H1 (cell line): ENCODE measurements around the gene TRAF6. TPM values are rescaled to one million over a fixed set of nuclear protein-coding genes. Genes with fewer than 3 reads are reported as not detected.

Source experiments
- CTCF ChIA-PET: fragments of 300-600 bp; sonication (Branson Sonifier 250); formaldehyde crosslinking; loops from one replicate; lab custom pipeline; 2021; ENCODE audit not compliant: partially characterized antibody; lab: Charles Lee
- POLR2A ChIA-PET: fragments of 300-600 bp; sonication (Branson Sonifier 250); formaldehyde crosslinking; loops from one replicate; lab custom pipeline; 2021; ENCODE audit warnings: inconsistent platforms; ENCODE audit not compliant: partially characterized antibody; lab: Charles Lee
- DNase-seq, 2 experiments: peaks; one replicate each; pipeline versions ENCODE4 v3.0.0 to v3.0.0-alpha.2; 2010 to 2022; ENCODE audit warnings: low spot score in 2 of 2, low read depth in 1 of 2, mixed read lengths in 1 of 2
- FAIRE-seq: peaks from 2 replicates; lab custom pipeline; 2011; peaks lifted over from hg19 to GRCh38; lab: Jason Lieb, UNC
- H2AFZ ChIP-seq: 2 replicates; pipeline ENCODE4 v1.8.1; 2012; ENCODE audit warnings: low read length, inconsistent platforms
- H2AK5ac ChIP-seq: 2 replicates; pipeline ENCODE4 v1.6.1; 2013; ENCODE audit warnings: low read depth, low read length
- H2BK120ac ChIP-seq: replicated peaks from 2 replicates; pipeline ENCODE3; 2013; ENCODE audit warnings: low read depth, low read length, inconsistent platforms
- H2BK12ac ChIP-seq: 2 replicates; pipeline ENCODE4 v1.6.1; 2013; ENCODE audit warnings: low read depth, low read length
- H2BK15ac ChIP-seq: 2 replicates; pipeline ENCODE4 v1.6.1; 2013; ENCODE audit warnings: low read length
- H2BK20ac ChIP-seq: 2 replicates; pipeline ENCODE4 v1.6.1; 2013; ENCODE audit warnings: low read length
- H2BK5ac ChIP-seq: 2 replicates; pipeline ENCODE4 v1.6.1; 2013; ENCODE audit warnings: low read depth, low read length
- H3K14ac ChIP-seq: 2 replicates; pipeline ENCODE4 v1.6.1; 2013; ENCODE audit warnings: inconsistent platforms; ENCODE audit not compliant: insufficient read length
- H3K18ac ChIP-seq: 2 replicates; pipeline ENCODE4 v1.6.1; 2013; ENCODE audit warnings: low read length; ENCODE audit errors: extremely low read depth
- H3K23ac ChIP-seq: 2 replicates; pipeline ENCODE4 v1.6.1; 2013; ENCODE audit warnings: inconsistent platforms; ENCODE audit not compliant: insufficient read length
- H3K23me2 ChIP-seq: 2 replicates; pipeline ENCODE4 v1.6.1; 2013; ENCODE audit warnings: low read depth, low read length
- H3K27ac ChIP-seq: 2 replicates; pipeline ENCODE4 v1.6.1; 2011; ENCODE audit warnings: low read depth, low read length, inconsistent platforms
- H3K27me3 ChIP-seq, 4 experiments: replicated peaks in 1 of 4; 1 replicate in 1 of 4; 2 replicates in 3 of 4; pipeline versions ENCODE4 v1.6.1 to v1.8.1; 2011 to 2013; ENCODE audit warnings: low read length in 3 of 4, mild to moderate bottlenecking in 3 of 4, inconsistent platforms in 2 of 4, mixed read lengths in 2 of 4, moderate library complexity in 1 of 4; ENCODE audit not compliant: control insufficient read depth in 3 of 4, insufficient read depth in 3 of 4; ENCODE audit errors: extremely low read depth in 1 of 4
- H3K36me3 ChIP-seq, 4 experiments: 2 replicates each; pipeline versions ENCODE4 v1.6.1 to v1.8.1; 2011 to 2013; ENCODE audit warnings: mild to moderate bottlenecking in 4 of 4, low read length in 3 of 4, moderate library complexity in 2 of 4, control low read depth in 1 of 4, inconsistent platforms in 1 of 4; ENCODE audit not compliant: insufficient read depth in 4 of 4, control insufficient read depth in 2 of 4
- H3K4ac ChIP-seq: replicated peaks from 2 replicates; pipeline ENCODE3; 2013; ENCODE audit warnings: low read length, low read depth, mixed read lengths, inconsistent platforms; ENCODE audit not compliant: insufficient read length
- H3K4me1 ChIP-seq, 4 experiments: replicated peaks in 1 of 4; 1 replicate in 1 of 4; 2 replicates in 3 of 4; pipeline versions ENCODE4 v1.6.1 to v1.8.1; 2011 to 2013; ENCODE audit warnings: low read length in 3 of 4, inconsistent platforms in 2 of 4, mixed read lengths in 1 of 4; ENCODE audit not compliant: insufficient read depth in 4 of 4, control insufficient read depth in 3 of 4
- H3K4me2 ChIP-seq, 2 experiments: 2 replicates each; pipeline versions ENCODE4 v1.6.1 to v1.8.1; 2011 to 2013; ENCODE audit warnings: low read depth in 2 of 2, low read length in 2 of 2, control low read depth in 1 of 2, inconsistent platforms in 1 of 2, mild to moderate bottlenecking in 1 of 2; ENCODE audit not compliant: insufficient read depth in 1 of 2
- H3K4me3 ChIP-seq, 4 experiments: fragments of 200-600, 300-600 bp in 1 of 4; sonication (generic), shearing (Covaris generic), sonication (Bioruptor Twin) in 1 of 4; 2 replicates each; pipeline versions ENCODE4 v1.5.1 to v1.8.1; 2011 to 2016; ENCODE audit warnings: low read length in 4 of 4, low read depth in 3 of 4, control low read depth in 2 of 4, inconsistent platforms in 2 of 4, mild to moderate bottlenecking in 2 of 4, mixed read lengths in 1 of 4, moderate library complexity in 1 of 4; ENCODE audit not compliant: insufficient read depth in 2 of 4; ENCODE audit errors: extremely low read depth in 1 of 4
- H3K56ac ChIP-seq: replicated peaks from 2 replicates; pipeline ENCODE3; 2013; ENCODE audit warnings: low read depth, mild to moderate bottlenecking, mixed read lengths, low read length, inconsistent platforms; ENCODE audit not compliant: insufficient read length
- H3K79me1 ChIP-seq: 2 replicates; pipeline ENCODE4 v1.6.1; 2013; ENCODE audit warnings: low read depth, low read length, control low read depth
- H3K79me2 ChIP-seq, 2 experiments: 2 replicates each; pipeline versions ENCODE4 v1.6.1 to v1.8.1; 2012 to 2013; ENCODE audit warnings: low read length in 2 of 2, mild to moderate bottlenecking in 2 of 2, inconsistent platforms in 1 of 2; ENCODE audit not compliant: insufficient read depth in 2 of 2, control insufficient read depth in 1 of 2
- H3K9ac ChIP-seq, 4 experiments: replicated peaks in 1 of 4; 1 replicate in 1 of 4; 2 replicates in 3 of 4; pipeline versions ENCODE4 v1.6.1 to v1.8.1; 2011 to 2013; ENCODE audit warnings: low read depth in 3 of 4, low read length in 3 of 4, control low read depth in 2 of 4, mild to moderate bottlenecking in 2 of 4, moderate library complexity in 2 of 4, inconsistent platforms in 1 of 4; ENCODE audit errors: extremely low read depth in 1 of 4
- H3K9me3 ChIP-seq, 2 experiments: 2 replicates each; pipeline versions ENCODE4 v1.6.1 to v1.8.1; 2012 to 2013; ENCODE audit warnings: mild to moderate bottlenecking in 2 of 2, moderate library complexity in 2 of 2, control low read depth in 1 of 2, inconsistent platforms in 1 of 2, low read depth in 1 of 2, low read length in 1 of 2, mixed read lengths in 1 of 2; ENCODE audit not compliant: insufficient read depth in 2 of 2
- H4K20me1 ChIP-seq, 2 experiments: replicated peaks in 1 of 2; 2 replicates each; pipeline versions ENCODE3 to v1.8.1; 2011 to 2013; ENCODE audit warnings: inconsistent platforms in 2 of 2, low read length in 2 of 2, mild to moderate bottlenecking in 1 of 2; ENCODE audit not compliant: insufficient read depth in 2 of 2, control insufficient read depth in 1 of 2
- H4K5ac ChIP-seq: 2 replicates; pipeline ENCODE4 v1.6.1; 2013; ENCODE audit warnings: low read length, low read depth, mixed read lengths, inconsistent platforms; ENCODE audit not compliant: insufficient read length
- H4K8ac ChIP-seq: 2 replicates; pipeline ENCODE4 v1.8.0; 2013; ENCODE audit warnings: mild to moderate bottlenecking, moderate library complexity, low read length, inconsistent platforms; ENCODE audit not compliant: insufficient read depth; ENCODE audit errors: extremely low read depth
- H4K91ac ChIP-seq: replicated peaks from 2 replicates; pipeline ENCODE3; 2013; ENCODE audit warnings: low read length, mixed read lengths, inconsistent platforms; ENCODE audit not compliant: insufficient read length
- ASH2L ChIP-seq: fragments of 200-600, 300-600 bp; sonication (generic); IDR thresholded peaks from one replicate; pipeline ENCODE4 v1.7.1; 2017; ENCODE audit warnings: low read length
- CTBP2 ChIP-seq: IDR thresholded peaks from 2 replicates; pipeline ENCODE4 v1.7.0; 2011; ENCODE audit warnings: borderline replicate concordance, mild to moderate bottlenecking, moderate library complexity, mixed read lengths, low read length; ENCODE audit not compliant: insufficient read depth, insufficient read length
- CTCF ChIP-seq, 3 experiments: IDR thresholded peaks; 1 replicate in 2 of 3; 2 replicates in 1 of 3; pipeline versions ENCODE4 v1.5.1 to v1.6.1; 2011; ENCODE audit warnings: low read length in 3 of 3, mild to moderate bottlenecking in 3 of 3, inconsistent platforms in 2 of 3, low read depth in 1 of 3, moderate library complexity in 1 of 3; ENCODE audit not compliant: insufficient read depth in 1 of 3; ENCODE audit errors: control extremely low read depth in 1 of 3
- GABPA ChIP-seq: IDR thresholded peaks from 2 replicates; pipeline ENCODE4 v1.6.1; 2011; ENCODE audit warnings: mild to moderate bottlenecking, low read length, moderate library complexity, borderline replicate concordance; ENCODE audit not compliant: insufficient read depth
- RBBP5 ChIP-seq: IDR thresholded peaks from 2 replicates; pipeline ENCODE4 v1.7.1; 2012; ENCODE audit warnings: low read depth, mild to moderate bottlenecking, inconsistent platforms, low read length, moderate library complexity, borderline replicate concordance
- YY1 ChIP-seq: IDR thresholded peaks from 2 replicates; pipeline ENCODE4 v1.6.1; 2011; ENCODE audit warnings: low read depth, mild to moderate bottlenecking, low read length
- ZNF274 ChIP-seq: IDR thresholded peaks from 2 replicates; pipeline ENCODE4 v1.7.0; 2012; ENCODE audit warnings: low read length, borderline replicate concordance; ENCODE audit errors: extremely low read depth
- WGBS, 2 experiments: shearing (Covaris generic) in 1 of 2; methylation state at CpG; one replicate each; pipeline versions ENCODE4 v1.1.6 to v1.1.7; 2013 to 2015; ENCODE audit warnings: low lambda C conversion rate in 2 of 2, mixed read lengths in 2 of 2, inconsistent platforms in 1 of 2, low coverage in 1 of 2, missing lambda C conversion rate in 1 of 2; ENCODE audit not compliant: insufficient replicate concordance in 2 of 2, insufficient coverage in 1 of 2, insufficient read length in 1 of 2; ENCODE audit errors: extremely low coverage in 1 of 2, missing lambda C conversion rate in 1 of 2; 5-methylcytosine and 5-hydroxymethylcytosine counted together
- polyA plus RNA-seq, 7 experiments: library from polyadenylated mRNA; depleted of rRNA in 3 of 7; stranded (reverse) in 5 of 7; unstranded in 2 of 7; fragments of >200 nt in 5 of 7; fragments of 200-250 nt in 2 of 7; gene quantifications; 1 replicate in 5 of 7; 2 replicates in 1 of 7; 4 replicates in 1 of 7; pipeline versions ENCODE4 v1.2.1 to v1.2.3, GENCODE V29; 2011 to 2013; ENCODE audit warnings: missing spikeins in 2 of 7, mixed read lengths in 2 of 7
- total RNA-seq: library from RNA; stranded (reverse); fragmentation: NEBNext Ultra II Directional; extraction: Animal tissue kit (Norgen Biotek cat#: 25700); gene quantifications from 2 replicates; pipeline ENCODE4 v1.2.1, GENCODE V29; 2021
- TF ChIP-seq, protein P1 (sequence below): IDR thresholded peaks from 2 replicates; pipeline ENCODE4 v1.6.1; 2011; ENCODE audit warnings: low read length, improper control_type of control experiment

The TRAF6 gene
- total and polyA plus RNA-seq, 2 of the 8 experiments (the other 6 are each of a cell fraction or from before 2014, with no cell fraction given), result 4.6 to 8.8 TPM

DNA sequence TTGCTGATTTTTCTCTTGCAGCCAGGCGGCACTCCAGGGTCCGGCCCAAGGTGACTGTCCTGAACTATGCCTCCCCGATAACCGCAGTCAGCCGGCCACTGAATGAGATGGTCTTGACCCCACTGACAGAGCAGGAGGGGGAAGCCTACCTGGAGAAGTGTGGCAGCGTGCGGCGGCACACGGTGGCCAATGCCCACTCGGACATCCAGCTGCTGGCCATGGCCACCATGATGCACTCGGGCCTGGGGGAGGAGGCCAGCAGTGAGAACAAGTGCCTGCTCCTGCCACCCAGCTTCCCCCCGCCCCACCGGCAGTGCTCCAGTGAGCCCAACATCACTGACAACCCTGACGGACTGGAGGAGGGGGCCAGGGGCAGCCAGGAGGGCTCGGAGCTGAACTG is 47.8 kb downstream of the TRAF6 start:
- FAIRE-seq, result no peak
- WGBS, 2 experiments, result 83% methylated on average over 14 of the region's 15 CpGs; no CpG with 5 or more reads in 1 of the 2 experiments
- no peaks in the 10 kb centered on the region for H3K27me3 ChIP-seq

More for the DNA sequence above, 47.8 kb downstream of the TRAF6 start:
- Histone ChIP-seq H4K20me1 (no peaks in the 10 kb centered on the region), H3K4me1 (peaks cover 0 to 11% (median 2%) of the 10 kb centered on the region in 4 experiments; a peak in 5 of 7 replicates), H3K9me3 (no peaks in the 10 kb centered on the region), H2BK15ac (no peak overlapping the region), H4K91ac (no peak overlapping the region), H2BK12ac (no peak overlapping the region), H3K4me2 (no peak overlapping the region), H3K4me3 (no peak overlapping the region), H3K36me3 (0 out of 8 replicates have a peak, but pooled peaks cover 0 to 2% (median 0%) of the 10 kb centered on the region in 4 experiments), H4K8ac (no peak overlapping the region; the same call in 1 of the 2 replicates), H2BK5ac (no peak overlapping the region), H3K79me2 (no peaks in the 10 kb centered on the region), H3K4ac (no peak overlapping the region), H3K27ac (no peak overlapping the region), H3K14ac (no peak overlapping the region), H3K79me1 (no peaks in the 10 kb centered on the region), H3K9ac (no peak overlapping the region), H3K18ac (no peak overlapping the region), H2AFZ (no peak overlapping the region), H2AK5ac (no peak overlapping the region), H3K23me2 (no peaks in the 10 kb centered on the region), H2BK120ac (no peak overlapping the region), H2BK20ac (no peak overlapping the region), H3K56ac (no peak overlapping the region), H4K5ac (no peak overlapping the region), H3K23ac (no peak overlapping the region)
- CTCF ChIA-PET, result interaction anchor here (0.6 to 8.8 kb wide), 6 partner anchors 8 to 86 kb away, joined by 3 to 59 read pairs (median 5); no protein-coding TSS in a partner anchor
- no peak for TF ChIP-seq CTBP2
- TF ChIP-seq ZNF274, result no peak
- TF ChIP-seq, protein P1, sequence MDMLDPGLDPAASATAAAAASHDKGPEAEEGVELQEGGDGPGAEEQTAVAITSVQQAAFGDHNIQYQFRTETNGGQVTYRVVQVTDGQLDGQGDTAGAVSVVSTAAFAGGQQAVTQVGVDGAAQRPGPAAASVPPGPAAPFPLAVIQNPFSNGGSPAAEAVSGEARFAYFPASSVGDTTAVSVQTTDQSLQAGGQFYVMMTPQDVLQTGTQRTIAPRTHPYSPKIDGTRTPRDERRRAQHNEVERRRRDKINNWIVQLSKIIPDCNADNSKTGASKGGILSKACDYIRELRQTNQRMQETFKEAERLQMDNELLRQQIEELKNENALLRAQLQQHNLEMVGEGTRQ, result no peak
- TF ChIP-seq GABPA, result no peak
- no peak for TF ChIP-seq YY1
- TF ChIP-seq CTCF (IDR thresholded peaks at IDR 0.05; ENCODE audit: control extremely low read depth in 1 of 3, insufficient read depth in 1 of 3, low read depth in 1 of 3, low read length in 3 of 3), result no peak
- no peak for TF ChIP-seq ASH2L
- no peak for TF ChIP-seq RBBP5
- POLR2A ChIA-PET, result no interaction called here
- DNase-seq, result no peak
